Heart right ventricle (tissue), 16 donors: ENCODE results near the gene RAI1. TPM values are rescaled to one million over a fixed set of nuclear protein-coding genes. Genes with fewer than 3 reads are reported as not detected.

ENCODE experiments used
- ATAC-seq, 8 donors: fragments of 200-7000 bp; cut with Tn5 transposase; one replicate each; pipeline ENCODE4 v1.9.1; 2020; ENCODE audit warnings: mild to moderate bottlenecking in 8 of 8, moderate library complexity in 8 of 8, moderate number of reproducible peaks in 1 of 8
- DNase-seq, 2 donors: peaks; one replicate each; pipeline ENCODE4 v3.0.0-alpha.2; 2020
- H3K27ac ChIP-seq, 10 donors: fragments of 200-600 bp; sonication (generic) in 2 of 10; one replicate each; pipeline versions ENCODE4 v1.5.0 to v1.8.0; 2020 to 2022; ENCODE audit warnings: mild to moderate bottlenecking in 3 of 10
- H3K27me3 ChIP-seq, 7 donors: fragments of 200-600 bp; one replicate each; pipeline ENCODE4 v1.8.0; 2021 to 2022; ENCODE audit warnings: mild to moderate bottlenecking in 2 of 7
- H3K36me3 ChIP-seq, 9 donors: fragments of 200-600 bp; sonication (generic) in 1 of 9; one replicate each; pipeline versions ENCODE4 v1.5.0 to v1.8.0; 2020 to 2022; ENCODE audit warnings: mild to moderate bottlenecking in 2 of 9
- H3K4me1 ChIP-seq, 9 donors: fragments of 200-600 bp; sonication (generic) in 1 of 9; one replicate each; pipeline versions ENCODE4 v1.5.0 to v1.8.0; 2020 to 2022; ENCODE audit warnings: mild to moderate bottlenecking in 4 of 9
- H3K4me3 ChIP-seq, 10 donors: fragments of 200-600 bp; sonication (generic) in 2 of 10; one replicate each; pipeline versions ENCODE4 v1.5.0 to v1.8.0; 2020 to 2022; ENCODE audit warnings: mild to moderate bottlenecking in 7 of 10, moderate library complexity in 2 of 10
- H3K9me3 ChIP-seq, 11 donors: fragments of 200-600 bp in 10 of 11; sonication (generic) in 2 of 11; one replicate each; pipeline versions ENCODE4 v1.5.0 to v1.8.0; 2013 to 2022; ENCODE audit warnings: mild to moderate bottlenecking in 2 of 11, control low read depth in 1 of 11, moderate library complexity in 1 of 11
- CTCF ChIP-seq, 9 donors: fragments of 200-600 bp; sonication (generic) in 2 of 9; IDR thresholded peaks; one replicate each; pipeline versions ENCODE4 v1.5.0 to v1.8.0; 2021 to 2022; ENCODE audit warnings: antibody characterized with exemption in 9 of 9, mild to moderate bottlenecking in 5 of 9, moderate library complexity in 1 of 9
- WGBS, 2 donors: extraction: QIAGEN DNeasy Blood & Tissue Kit; methylation state at CpG; one replicate each; pipeline ENCODE4 v1.1.7; 2013; ENCODE audit warnings: inconsistent platforms in 1 of 2; 5-methylcytosine and 5-hydroxymethylcytosine counted together
- intact Hi-C, 10 donors: fragments of 100-400 bp; cut with DNase I; formaldehyde crosslinking; loops; one replicate each; pipeline versions ENCODE4 v1.11.1 to v1.14.2; 2022
- polyA plus RNA-seq, 2 donors: library from polyadenylated mRNA; stranded (reverse); fragments of 200-250 nt; gene quantifications; one replicate each; pipeline ENCODE4 v1.2.3, GENCODE V29; 2013
- total RNA-seq, 10 donors: library from RNA; stranded (reverse); fragmentation: NEBNext Ultra II Directional in 3 of 10; extraction: Animal tissue kit (Norgen Biotek cat#: 25700) in 3 of 10; gene quantifications; one replicate each; pipeline versions ENCODE4 v1.2.1 to v1.2.4, GENCODE V29; 2021 to 2023
- donor health status: Arrhythmogenic right ventricular cardiomyopathy.
- donor health status: ischemic (EF 13 %, LVEDD 7.1; RV severe dilation, severe dysfunction).
- donor health status: healthy with polysubstance abuse.
- donor health status: DM: no; HTN: yes; CAD: no.
- donor health status: DM: no; HTN: no; CAD: no.
- donor health status: ischemic (EF 25% LVEDD 6.9; RV normal size, moderate dysfunction).
- donor health status: ischemic (EF 25% LVEDD 5.7; RV mildly dilated, moderate dysfunction).
- donor health status: healthy.
- donor health status: DM: yes; HTN: yes; CAD: no.
- donor health status: Ischemic cardiomyopathy.
- donor health status: ischemic (EF 35%, LVEDD 5.7; RV mildly dilated, moderate dysfunction).
- donor health status: nonischemic (EF 11% LVEDD 7.7; RV severe dilation, severe dysfunction).
- donor health status: DM: yes; HTN: yes; CAD: no.
- donor health status: PGD.
- donor health status: ischemic (EF 29% LVEDD 5.4; RV normal size, mild dysfunction).
- donor health status: nonischemic (EF 23%, LVEDD 6.1; RV moderate dilation, normal function).

Gene RAI1
- total and polyA plus RNA-seq, 12 donors = 13.8 to 32.0 (median 19.8) TPM

- peak overlapping the region in 2 of 10 donors; percentile 19 to 51 for H3K27ac ChIP-seq
- WGBS, 2 donors = 89% methylated on average over 8 of the region's 8 CpGs
- no peak for TF ChIP-seq CTCF (IDR thresholded peaks at IDR 0.05)
- no peaks in the 10 kb centered on the region for H3K27me3 ChIP-seq
- H3K9me3 ChIP-seq = no peaks in the 10 kb centered on the region
- H3K4me1 ChIP-seq = peaks cover 5 to 73% (median 39%) of the 10 kb centered on the region in 9 donors
- intact Hi-C loops = loop anchor here in 1 of 10 donors (10.0 kb wide), 1 partner anchor 94 kb away; no protein-coding TSS in a partner anchor
- no peak for DNase-seq
- H3K4me3 ChIP-seq = no peak overlapping the region
- ATAC-seq = no peak
- peaks cover 0 to 13% (median 0%) of the 10 kb centered on the region in 9 donors for H3K36me3 ChIP-seq
Observed at GRCh38 chr17:17760872-17761550, 79.8 kb downstream of the RAI1 start.

GRCh38 chr17:17761894-17762743 lies 80.9 kb downstream of the RAI1 start:
- Histone ChIP-seq H3K27ac (no peak overlapping the region), H3K9me3 (no peaks in the 10 kb centered on the region), H3K36me3 (peaks cover 0 to 13% (median 0%) of the 10 kb centered on the region in 9 donors), H3K4me1 (peaks cover 5 to 76% (median 50%) of the 10 kb centered on the region in 9 donors), H3K4me3 (no peak overlapping the region), H3K27me3 (no peaks in the 10 kb centered on the region)
- no peak for TF ChIP-seq CTCF (IDR thresholded peaks at IDR 0.05)
- 92 to 96% methylated on average over 11 of the region's 11 CpGs for whole genome bisulfite sequencing, 2 donors
- intact Hi-C loops = loop anchor here in 1 of 10 donors (10.0 kb wide), 1 partner anchor 93 kb away; no protein-coding TSS in a partner anchor
- ATAC-seq (no peak), DNase-seq (no peak)

GRCh38 chr17:17762744-17763105 lies 81.5 kb downstream of the RAI1 start:
- no peak for TF ChIP-seq CTCF (IDR thresholded peaks at IDR 0.05)
- no peak for DNase-seq
- no peak for ATAC-seq
- Histone ChIP-seq H3K27me3 (no peaks in the 10 kb centered on the region), H3K27ac (no peak overlapping the region), H3K36me3 (peaks cover 0 to 13% (median 0%) of the 10 kb centered on the region in 9 donors), H3K9me3 (no peaks in the 10 kb centered on the region), H3K4me1 (peaks cover 7 to 76% (median 52%) of the 10 kb centered on the region in 9 donors), H3K4me3 (no peak overlapping the region)
- WGBS, 2 donors = 48 to 53% methylated on average over 5 of the region's 5 CpGs
- intact Hi-C loops = loop anchor here in 1 of 10 donors (10.0 kb wide), 1 partner anchor 92 kb away; no protein-coding TSS in a partner anchor

GRCh38 chr17:17763136-17763535 lies 81.9 kb downstream of the RAI1 start:
- H3K27ac ChIP-seq = no peak overlapping the region
- no peak for TF ChIP-seq CTCF (IDR thresholded peaks at IDR 0.05)

More at GRCh38 chr17:17763136-17763535, 81.9 kb downstream of the RAI1 start:
- Histone ChIP-seq H3K27me3 (no peaks in the 10 kb centered on the region), H3K9me3 (no peaks in the 10 kb centered on the region), H3K4me1 (peaks cover 11 to 76% (median 52%) of the 10 kb centered on the region in 9 donors), H3K36me3 (peaks cover 0 to 13% (median 0%) of the 10 kb centered on the region in 9 donors), H3K4me3 (no peak overlapping the region)
- ATAC-seq (peak in 1 of 8 donors; percentile 4), DNase-seq (no peak)
- 60 to 61% methylated on average over 9 of the region's 9 CpGs for WGBS, 2 donors
- intact Hi-C loops = loop anchor here in 1 of 10 donors (10.0 kb wide), 1 partner anchor 92 kb away; no protein-coding TSS in a partner anchor
